HCT116 (cell line): ENCODE measurements around the gene SRD5A3.

ENCODE experiments used
- POLR2AphosphoS5 ChIP-seq: IDR thresholded peaks from 2 replicates; pipeline ENCODE4 v1.6.1; 2011; ENCODE audit warnings: mild to moderate bottlenecking, low read depth, low read length, moderate library complexity
- TF ChIP-seq, protein P1 (sequence below), 3 experiments: fragments of 200-600 bp in 1 of 3; sonication (generic) in 1 of 3; IDR thresholded peaks in 2 of 3; conservative IDR thresholded peaks in 1 of 3; 2 replicates each; pipeline ENCODE4 v1.5.1; 2012 to 2017; ENCODE audit warnings: low read depth in 2 of 3, low read length in 2 of 3, antibody characterized with exemption in 1 of 3, borderline replicate concordance in 1 of 3, control low read depth in 1 of 3, mild to moderate bottlenecking in 1 of 3, mixed read lengths in 1 of 3, mixed run types in 1 of 3, moderate library complexity in 1 of 3; ENCODE audit not compliant: insufficient read depth in 1 of 3

DNA sequence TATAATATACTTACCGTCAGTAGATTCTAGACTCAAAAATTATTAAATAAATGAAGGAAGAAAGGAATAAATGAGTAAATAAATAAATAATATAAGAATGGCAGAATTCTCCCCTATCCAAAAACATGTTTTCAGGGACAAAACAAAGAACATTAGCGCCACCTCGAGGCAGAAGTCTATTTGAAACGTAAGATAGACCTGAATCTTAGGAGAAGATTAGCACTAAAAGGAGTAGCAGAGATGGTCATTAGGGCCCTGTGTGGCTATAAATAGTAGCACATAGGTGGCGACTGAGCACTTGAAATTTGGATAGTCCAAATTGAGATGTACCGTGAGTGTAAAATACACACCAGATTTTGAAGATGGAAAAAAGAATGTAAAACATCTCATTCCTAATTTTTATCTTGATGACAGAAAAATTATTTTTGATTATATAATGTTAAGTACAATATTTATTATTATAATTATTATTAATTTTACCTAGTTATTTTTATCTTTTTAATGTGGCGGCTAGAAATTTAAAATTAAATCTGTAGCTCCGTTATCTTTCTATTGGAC lies 24.3 kb upstream of the SRD5A3 start:
- TF ChIP-seq, protein P1, sequence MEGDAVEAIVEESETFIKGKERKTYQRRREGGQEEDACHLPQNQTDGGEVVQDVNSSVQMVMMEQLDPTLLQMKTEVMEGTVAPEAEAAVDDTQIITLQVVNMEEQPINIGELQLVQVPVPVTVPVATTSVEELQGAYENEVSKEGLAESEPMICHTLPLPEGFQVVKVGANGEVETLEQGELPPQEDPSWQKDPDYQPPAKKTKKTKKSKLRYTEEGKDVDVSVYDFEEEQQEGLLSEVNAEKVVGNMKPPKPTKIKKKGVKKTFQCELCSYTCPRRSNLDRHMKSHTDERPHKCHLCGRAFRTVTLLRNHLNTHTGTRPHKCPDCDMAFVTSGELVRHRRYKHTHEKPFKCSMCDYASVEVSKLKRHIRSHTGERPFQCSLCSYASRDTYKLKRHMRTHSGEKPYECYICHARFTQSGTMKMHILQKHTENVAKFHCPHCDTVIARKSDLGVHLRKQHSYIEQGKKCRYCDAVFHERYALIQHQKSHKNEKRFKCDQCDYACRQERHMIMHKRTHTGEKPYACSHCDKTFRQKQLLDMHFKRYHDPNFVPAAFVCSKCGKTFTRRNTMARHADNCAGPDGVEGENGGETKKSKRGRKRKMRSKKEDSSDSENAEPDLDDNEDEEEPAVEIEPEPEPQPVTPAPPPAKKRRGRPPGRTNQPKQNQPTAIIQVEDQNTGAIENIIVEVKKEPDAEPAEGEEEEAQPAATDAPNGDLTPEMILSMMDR (IDR thresholded peaks at IDR 0.05 in 2 of 3, conservative IDR thresholded peaks at IDR 0.05 in 1 of 3; ENCODE audit: borderline replicate concordance in 1 of 3, insufficient read depth in 1 of 3, low read depth in 2 of 3, low read length in 2 of 3), result peak; percentile 60 to 96 (median 68)
- TF ChIP-seq POLR2AphosphoS5, result no peak
